Midbrain (tissue), 1 donor: ENCODE results near the gene ITGB5.
"Not testable (repeated sequence)": the region's sequence is repeated elsewhere in the genome, so short reads cannot be mapped to it uniquely, and the experiment has no call there.

ENCODE experiments used
- DNase-seq: peaks from one replicate; lab custom pipeline; 2025; lab: John Stamatoyannopoulos, UW

ITGB5 gene

DNA sequence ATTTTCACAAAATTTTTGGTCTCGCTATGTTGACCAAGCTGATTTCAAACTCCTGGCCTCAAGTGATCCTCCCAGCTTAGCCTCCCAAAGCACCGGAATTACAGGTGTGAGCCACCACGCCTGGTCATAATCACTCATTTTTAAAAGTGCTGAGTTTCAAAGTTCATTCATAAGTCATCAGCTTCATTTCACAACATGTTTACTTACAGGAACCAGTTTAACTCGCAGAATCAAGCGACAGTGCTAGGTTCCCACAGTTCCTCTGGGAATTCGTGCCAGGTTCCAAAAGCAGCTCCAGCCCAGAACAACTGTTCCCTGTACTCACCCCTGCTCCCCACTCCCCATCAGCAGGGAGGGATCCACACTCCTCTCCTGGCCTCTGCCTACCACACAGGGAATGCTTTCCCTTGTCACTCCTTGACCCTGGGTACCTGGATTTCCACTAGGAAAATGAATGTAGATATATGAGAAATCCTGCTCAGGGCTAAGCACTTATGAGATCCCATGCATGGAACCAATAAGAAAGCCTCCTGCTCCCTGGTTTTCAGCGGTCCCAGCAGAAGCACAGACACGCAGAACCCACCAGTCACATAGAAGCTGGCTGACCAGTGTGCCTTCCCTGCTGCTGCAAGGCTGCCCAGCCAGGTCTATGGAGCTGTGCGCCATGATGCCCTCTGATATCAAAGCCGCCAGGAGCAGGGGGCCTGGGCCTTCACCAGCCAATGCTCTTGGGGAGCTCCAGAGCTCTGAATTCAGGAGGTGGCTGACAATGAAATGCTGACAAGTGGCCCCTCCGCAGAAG is 72.3 kb downstream of the ITGB5 start:
- no peak for DNase-seq

DNA sequence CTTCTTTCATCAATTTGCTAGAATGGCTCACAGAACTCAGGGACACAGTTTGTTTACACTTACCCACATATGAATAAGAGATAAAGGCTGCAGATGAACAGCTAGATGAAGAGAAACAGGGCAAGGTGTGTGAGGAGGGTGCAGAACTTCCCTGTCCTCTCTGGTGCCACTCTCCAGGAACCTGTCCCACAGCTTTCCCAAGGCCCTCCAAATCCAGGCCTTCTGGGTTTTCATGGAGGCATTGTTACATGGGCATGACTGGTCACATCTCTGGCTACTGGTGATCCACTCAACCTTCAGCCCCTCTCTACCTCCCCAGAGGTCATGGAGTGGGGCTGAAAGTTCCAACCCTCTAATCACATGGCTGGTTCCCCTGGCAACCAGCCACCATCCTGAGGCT is 73.6 kb downstream of the ITGB5 start:
- DNase-seq: no peak

DNA sequence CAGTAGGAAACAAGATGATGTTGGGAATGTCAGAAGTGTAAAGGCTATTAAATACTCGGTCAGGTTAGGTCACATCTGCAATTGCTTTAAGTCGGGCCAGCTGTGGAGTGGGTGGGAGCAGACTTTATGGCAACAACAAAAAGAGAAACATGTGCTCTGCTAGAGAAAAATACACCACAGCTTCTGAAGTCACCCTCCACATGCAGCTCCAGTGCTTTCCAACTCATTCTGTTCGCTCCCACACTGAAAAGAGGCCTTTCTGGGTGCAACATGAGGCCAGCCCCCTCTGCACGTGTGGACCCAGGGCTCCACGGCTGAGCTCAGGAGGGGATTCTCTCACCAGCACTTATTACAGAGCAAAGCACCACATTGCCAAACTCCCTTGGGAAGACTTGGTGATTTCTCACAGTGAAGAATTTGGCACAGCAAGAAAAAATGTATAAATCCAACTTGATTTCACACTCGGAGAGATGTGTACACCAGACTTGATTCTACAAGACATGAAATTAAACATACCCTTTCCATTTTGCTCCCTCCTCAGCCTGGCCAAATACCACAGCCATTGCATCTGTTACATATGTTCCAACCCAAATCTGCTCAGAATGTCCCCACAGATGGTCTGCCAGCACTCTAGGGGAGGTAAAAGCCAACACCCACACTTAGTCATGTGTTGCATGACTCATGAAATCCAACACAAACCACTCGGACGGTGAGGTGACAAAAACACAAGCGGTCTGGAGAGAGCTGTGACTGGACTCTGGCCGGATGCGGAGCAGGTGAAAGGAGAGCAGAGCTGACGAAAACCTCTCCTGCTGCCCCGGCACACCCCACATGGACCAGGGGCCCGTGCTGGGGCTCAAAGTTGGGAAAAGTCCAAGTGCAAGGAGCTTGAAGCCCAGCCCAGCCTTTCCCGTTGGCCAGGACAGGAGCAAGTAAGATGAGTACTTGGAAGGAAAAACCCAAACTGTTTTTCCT is 74.6 kb downstream of the ITGB5 start:
- no peak for DNase-seq

DNA sequence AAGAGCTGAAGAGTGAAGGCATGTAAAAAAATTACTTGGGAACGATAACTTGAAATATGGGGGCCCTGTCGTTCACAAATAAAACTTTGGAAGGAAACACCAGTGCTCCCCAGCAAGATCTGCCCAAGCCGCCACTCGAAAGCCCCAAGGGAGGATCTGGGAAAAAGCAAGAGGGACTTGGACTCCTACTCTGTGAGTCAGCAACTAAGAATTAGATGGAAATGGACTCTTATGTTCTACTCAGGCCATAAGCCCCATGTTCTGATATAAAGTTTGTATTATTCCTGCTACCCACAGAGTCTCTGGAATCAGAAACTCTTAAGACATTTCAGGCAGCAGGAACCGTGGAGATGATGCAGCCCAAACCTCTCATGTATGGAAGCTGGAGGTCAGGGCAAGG is 75.7 kb downstream of the ITGB5 start:
- DNase-seq: no peak

DNA sequence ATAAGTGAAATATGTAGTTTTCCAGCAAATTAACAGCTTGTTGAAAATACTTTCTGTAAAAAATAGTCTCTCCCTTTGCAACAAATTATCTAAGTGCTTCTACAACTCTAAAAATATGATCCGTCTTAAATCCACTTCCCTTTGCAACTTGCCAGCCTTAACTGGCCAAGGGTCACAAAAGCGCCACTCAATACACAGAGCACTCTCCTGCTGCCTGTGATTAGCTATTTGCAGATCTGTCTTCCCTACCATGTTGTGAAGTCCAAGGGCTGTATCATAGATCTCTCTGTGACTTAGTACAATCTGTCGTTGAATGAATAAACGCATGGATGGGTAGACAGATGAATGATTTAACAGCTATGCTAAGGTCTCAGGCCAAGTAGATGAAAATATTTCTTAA is 76.2 kb downstream of the ITGB5 start:
- DNase-seq: no peak

DNA sequence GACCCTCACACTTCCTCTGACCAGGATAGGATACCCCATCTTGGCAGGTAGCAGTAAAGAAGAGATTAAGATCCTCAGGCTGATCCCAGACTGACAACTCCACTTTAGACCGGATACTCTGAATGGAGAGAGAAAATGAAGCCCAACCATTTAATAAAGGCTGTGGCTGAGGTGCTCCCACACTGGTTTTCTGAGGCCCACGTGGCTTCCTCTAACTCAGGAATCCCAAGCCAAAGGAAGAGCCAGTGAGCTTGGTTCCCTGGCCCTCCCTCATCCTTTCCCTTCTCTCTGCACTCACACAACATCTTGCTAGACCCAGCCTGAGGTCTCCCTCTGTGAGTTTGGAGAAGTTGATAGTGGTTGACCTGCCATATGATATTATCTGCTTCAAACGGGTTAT is 78.1 kb downstream of the ITGB5 start:
- DNase-seq: no peak

DNA sequence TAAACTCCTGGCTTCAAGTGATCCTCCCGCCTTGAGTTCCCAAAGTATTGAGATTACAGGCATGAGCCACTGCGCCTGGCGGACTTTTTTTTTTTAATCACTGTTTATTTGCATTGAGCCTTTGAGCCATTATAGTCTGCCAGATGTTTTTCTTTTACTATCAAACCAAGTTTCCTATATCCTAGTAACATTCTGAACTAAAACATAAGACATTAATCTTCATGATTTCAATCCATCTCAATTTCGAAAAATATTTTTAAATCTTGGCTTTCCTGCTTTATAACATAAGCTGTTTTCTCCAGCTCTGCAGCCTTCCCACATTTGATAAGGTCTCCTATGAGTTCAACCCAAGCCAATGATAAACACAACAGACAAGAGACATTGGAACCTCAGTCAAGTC is 81.5 kb downstream of the ITGB5 start:
- no peak for DNase-seq

DNA sequence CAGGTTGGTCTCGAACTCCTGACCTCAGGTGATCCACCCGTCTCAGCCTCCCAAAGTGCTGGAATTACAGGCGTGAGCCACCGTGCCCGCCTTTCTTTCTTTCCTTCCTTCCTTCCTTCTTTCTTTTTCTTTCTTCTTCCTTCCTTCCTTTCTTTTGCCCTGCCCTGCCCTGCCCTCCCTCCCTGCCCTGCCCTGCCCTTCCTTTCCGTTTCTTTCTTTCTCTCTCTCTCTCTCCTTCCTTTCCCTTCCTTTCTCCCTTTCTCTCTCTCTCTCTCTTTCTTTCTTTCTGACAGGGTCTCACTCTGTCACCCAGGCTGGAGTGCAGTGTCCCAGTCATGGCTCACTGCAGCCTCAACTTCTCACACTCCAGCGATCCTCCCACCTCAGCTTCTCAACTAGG is 82.3 kb downstream of the ITGB5 start:
- no peak for DNase-seq

DNA sequence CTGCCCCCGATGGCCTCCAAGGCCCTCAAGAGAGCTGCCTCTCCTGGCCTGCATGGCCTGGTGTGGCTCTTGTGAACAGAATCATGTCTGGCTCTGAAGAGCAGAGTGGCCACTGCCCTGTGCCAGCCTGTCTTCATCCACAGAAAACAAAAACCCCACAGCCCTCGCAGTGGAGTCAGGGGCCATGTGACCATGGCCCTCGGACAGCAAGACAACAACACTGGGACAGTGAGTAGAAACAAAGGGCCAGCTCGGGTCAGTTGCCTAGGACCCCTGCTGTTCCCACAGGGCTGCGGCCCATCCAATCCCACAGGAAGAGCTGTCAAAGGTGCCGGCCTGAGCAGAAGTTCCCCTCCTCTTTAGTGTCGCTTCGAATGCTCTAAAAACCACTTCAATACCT is 84.5 kb downstream of the ITGB5 start:
- DNase-seq: peak; percentile 58

DNA sequence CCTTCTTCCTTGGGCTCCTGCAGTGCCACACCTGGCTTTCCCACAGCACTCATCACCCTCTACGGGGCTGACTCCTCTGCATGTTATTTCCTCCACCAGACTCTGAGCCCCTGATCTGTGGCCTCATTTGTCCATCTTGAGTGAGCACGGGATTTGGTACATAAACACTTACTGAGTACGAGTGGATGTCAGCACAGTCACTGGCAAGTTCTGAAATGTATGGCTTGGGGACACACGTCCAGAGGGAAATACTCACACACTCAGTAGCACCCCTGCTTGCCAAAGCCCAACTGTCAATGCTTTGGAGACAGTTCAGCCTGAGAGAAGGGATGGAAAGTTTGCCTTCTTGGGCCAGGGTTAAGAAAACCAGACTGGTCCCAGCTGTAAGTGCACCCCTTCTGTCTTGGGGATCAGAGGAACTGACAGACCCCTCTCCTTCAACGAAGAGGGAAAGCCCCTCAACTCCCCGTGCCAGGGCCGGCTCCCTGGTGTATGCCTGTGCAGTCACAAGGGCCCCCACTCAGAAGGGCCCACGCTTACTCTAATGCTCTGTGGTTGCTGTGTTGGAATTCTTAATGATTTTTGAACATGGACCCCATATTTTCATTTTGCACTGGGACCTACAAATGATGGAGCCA is 85.0 kb downstream of the ITGB5 start:
- no peak for DNase-seq

DNA sequence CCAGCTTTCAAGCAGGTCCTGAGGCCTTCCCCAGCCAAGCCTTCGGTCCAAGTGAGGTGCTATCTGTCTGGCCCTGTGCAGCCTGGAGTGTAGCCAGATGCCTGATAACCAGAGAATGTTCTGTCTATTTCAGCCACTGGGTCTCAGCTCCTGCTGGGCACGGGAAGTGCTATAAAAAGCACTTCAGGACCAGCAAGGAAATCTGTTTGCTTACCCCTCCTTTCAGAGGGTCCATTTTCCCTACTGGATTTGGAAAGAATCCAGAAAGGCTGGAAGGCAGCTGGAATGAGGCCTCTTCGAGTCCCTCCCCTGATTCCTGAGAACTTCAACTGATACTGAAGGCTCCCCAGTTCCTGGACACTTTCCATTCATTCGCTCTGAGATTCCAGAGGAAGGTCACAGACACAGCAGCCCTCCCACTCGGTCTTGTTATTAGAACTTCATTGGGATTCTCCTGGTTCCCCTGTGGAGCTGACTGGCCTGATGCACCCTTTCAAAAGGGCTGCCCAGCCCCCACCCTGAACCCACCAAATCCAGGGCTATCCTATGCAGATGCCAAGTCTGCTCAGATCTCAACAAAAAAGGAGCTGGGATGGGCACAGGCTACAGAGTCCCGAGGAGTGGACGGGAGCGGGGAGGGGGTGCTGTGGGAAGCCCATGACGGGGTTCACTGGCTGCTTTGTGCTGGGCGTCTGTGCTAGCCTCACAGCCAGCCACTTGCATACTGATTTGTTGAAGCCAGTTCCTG is 86.5 kb downstream of the ITGB5 start:
- peak; percentile 31 for DNase-seq

DNA sequence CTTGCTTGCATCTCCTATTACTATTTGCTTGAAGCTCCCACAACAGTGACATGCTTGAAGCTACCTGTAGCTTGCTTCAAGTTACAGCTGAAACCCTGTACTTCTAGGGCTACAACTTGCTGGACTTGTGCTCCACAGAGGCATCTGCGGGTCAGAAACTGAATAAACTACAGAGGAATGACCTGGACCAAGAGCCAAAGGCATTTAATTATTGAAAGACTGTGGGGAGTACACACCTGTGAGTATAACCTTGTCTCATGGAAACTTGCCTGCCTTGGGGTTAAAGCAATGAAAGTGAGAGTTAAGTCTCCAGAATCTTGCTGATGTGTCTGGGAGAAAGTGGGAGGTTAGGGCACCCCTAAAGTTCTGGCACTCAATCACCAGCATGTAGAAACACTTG is 87.1 kb downstream of the ITGB5 start:
- DNase-seq: no peak

DNA sequence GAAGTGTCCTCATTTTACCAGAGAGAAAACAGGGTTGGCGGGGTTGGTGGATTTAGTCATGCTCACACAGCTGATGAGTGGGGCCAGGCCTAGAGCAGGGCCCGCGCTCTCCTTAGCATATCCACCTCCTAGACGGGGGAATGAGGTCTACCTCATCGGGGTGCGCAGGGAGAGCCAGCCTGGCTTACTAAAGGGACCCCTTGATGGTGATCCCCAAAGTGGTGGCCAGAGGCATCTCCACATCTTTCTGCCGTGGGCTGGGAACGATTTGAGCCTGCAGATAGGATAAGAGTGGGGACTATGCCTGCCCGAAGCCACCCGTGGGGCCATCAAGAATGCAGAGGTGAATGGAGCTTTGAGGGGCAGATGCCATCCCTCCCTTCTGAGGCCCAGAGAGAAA is 87.5 kb downstream of the ITGB5 start:
- no peak for DNase-seq

DNA sequence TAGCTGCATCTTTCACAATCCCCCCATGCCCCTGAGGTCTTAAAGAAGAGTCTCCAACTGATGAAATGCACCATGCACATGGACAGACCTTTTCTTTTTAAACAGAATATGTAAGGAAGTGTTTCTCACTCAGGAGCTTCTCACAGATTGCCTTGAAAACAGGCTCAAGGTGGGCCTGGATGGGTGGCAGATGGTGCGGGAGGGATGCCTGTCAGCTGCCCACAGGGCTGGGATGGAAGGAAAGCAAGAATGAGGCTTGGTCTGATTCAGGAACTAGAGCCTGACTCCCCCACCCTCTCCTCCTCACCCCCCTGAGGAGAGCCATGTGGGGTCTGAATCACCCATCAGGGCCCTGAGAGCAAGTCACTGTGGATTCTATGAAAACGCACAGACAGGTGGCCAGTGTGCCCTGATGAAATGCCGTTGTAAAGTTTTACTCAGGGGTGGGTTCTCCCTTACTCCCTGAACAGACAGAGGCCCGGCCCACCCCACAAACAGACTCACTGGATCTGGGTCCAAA is 89.7 kb downstream of the ITGB5 start:
- DNase-seq: no peak

DNA sequence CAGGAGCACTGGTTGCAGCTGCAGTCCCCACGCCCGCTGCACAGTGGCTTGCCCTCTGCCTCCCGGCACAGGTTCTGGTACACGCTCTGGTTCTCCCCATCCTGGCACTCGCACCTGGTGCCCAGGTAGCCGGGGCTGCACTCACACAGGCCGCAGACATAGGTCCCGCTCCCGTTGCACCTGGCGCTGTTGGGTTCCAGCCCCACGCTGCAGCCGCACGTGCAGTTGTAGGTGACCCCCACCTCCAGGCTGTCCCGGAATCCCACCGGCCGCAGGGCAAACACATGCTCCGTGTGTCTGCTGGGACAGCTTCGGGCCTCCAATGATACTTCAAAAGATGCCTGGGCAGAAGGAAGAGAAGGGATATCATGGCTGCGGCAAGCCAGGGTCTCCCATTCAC is 90.7 kb downstream of the ITGB5 start:
- DNase-seq: no peak

DNA sequence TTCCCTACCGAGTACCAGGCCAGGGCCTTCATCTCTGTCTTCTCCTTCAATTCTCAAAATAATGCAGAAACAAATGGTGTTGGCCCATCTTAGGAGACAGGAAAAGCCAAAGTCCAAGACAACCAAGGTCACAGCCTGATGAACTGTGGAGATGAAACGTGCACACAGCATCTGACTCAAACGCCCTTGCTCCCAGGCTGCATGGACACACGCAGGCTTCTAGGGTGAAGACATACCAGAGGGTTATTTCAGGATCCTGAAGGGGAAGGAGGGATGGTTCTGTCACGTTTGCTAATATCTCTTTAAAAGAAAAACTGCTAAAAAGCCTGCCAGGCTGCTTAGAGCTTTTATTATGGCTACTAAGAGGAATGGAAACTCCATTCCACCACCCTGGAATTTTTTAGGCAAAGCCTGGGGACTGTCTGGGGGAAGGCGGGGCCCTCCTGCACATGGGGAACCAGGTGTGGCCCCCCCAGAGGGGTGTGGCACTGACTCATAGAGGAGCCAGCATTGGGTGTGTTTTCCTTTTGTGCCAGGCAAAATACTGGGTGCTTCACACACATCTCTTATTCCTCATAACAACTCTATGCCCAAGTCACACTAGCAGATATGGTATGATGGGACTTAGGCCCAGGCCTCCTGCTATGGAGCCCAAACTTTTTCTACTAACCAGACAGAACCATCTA is 94.0 kb downstream of the ITGB5 start:
- DNase-seq: no peak

DNA sequence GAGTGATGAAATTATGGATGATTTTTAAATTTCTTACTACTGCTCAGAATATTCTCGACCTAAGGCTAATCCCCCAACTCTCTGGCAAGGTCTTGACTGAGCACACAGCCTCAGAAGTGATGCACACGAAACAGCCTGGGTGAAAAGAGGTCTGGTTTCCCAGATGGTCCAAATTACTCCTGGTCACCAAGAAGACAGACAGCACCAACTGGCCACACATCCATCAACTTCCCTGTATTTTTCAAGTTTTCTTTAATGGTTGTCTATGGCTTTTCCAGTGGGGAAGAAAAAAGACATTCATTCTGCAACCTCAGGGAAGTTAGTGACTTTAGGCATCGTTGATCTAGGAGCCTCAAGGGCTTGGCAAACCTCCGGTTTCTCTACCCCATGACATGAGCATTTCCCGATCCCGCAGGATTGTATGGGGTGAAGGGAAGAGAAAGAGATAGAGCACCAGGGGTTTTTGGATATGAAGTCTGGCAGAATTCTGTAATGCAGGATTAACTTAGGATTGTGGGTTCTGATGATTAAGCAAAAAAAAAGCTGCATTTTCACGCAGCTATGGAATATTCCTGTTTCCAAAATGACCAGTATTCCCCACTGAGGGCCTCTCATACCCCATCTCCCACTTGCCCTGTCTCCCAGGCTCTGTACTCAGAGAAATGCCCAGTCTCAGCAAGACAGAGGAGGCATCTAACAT is 94.7 kb downstream of the ITGB5 start:
- DNase-seq: no peak

DNA sequence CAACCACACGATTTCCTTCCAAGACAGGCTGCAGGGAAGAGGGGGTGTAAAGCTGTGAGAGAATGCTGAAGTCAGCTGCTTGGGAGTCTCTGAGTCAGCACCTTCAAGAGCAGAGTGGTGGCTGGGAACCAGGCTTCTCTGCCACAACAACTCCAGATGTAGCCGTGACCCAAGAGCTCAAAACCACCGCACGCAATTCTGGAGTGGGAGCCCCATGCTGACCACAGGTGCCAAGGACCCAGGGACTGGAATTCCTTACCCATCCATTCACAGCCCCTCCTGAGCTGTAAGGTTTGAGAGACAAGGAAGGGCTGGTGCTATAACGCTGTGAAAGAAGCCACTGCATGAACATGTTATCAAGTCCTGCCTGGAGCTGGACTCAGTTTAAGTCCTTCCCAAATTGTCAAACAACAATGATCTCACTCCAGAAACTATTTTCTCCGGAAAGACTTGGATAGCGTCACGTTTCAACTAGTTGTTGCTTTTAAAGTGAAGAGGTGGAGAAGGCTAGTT is 95.5 kb downstream of the ITGB5 start:
- no peak for DNase-seq

DNA sequence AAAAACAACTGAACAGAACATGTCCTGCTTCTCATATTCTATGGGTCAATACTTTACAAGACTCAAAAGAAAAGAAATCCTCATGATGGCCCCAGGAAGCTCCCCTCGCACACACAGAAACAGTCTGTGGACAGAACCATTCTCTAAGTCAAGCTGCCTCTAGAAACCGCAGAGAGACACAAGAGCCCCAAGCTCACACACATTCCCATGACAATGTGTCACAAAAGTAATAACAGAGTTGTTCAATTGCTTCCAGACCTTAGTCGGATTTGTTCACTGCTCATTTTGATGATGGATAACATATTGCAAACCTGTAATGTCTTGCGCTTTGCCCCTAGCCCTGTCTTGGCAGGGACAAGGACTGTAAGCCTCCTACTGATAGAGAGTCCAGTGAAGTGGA is 96.0 kb downstream of the ITGB5 start:
- DNase-seq: no peak

DNA sequence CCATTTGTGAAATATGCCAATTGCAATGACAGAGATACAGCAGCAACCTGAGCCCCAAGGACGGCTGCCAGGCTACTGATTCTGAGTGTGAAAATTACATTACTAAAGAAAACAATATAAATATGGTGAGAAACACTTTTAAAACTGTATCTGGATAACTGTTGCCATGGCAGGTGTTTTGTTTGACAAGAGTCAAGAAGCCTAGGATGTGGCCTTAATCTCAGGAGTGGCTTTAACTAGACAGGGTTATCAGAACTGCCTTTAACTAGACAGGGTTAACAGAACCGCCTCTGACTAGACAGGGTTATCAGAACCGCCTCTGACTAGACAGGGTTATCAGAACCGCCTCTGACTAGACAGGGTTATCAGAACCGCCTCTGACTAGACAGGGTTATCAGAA is 98.1 kb downstream of the ITGB5 start:
- not testable (repeated sequence) for DNase-seq
